ENCODE results near the gene VPS25. TPM values are rescaled to one million over a fixed set of nuclear protein-coding genes. Genes with fewer than 3 reads are reported as not detected.

The VPS25 gene
- total RNA-seq, 1 donor = 57.2 TPM

DNA sequence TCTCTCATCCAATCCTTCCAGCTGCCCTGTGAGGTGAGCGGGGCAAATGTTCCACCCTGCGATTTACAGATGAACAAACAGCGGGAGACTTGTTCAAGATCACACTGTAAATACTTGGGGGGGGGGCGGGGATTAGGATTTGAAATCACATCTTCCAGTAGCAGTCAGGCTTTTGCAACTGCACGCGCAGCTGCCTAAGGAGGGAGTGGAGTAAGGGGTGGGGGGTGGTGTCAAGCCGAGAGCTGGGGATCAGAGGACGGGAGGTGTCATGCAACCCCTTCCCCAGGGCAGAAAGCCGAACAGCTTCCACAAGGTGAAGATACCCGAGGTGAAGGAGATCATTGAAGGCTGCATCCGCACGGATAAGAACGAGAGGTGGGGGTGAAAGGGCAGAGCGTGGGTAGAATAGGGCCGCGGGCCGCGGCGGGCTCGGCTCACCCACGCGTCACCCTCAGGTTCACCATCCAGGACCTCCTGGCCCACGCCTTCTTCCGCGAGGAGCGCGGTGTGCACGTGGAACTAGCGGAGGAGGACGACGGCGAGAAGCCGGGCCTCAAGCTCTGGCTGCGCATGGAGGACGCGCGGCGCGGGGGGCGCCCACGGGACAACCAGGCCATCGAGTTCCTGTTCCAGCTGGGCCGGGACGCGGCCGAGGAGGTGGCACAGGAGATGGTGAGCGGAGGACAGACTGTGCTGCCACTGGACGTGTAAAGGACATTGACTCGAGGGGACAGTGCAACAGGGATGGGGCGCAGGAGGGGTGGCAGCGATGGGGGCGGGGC, 11.8 kb downstream of the VPS25 start:
- TF ChIP-seq, protein P1, sequence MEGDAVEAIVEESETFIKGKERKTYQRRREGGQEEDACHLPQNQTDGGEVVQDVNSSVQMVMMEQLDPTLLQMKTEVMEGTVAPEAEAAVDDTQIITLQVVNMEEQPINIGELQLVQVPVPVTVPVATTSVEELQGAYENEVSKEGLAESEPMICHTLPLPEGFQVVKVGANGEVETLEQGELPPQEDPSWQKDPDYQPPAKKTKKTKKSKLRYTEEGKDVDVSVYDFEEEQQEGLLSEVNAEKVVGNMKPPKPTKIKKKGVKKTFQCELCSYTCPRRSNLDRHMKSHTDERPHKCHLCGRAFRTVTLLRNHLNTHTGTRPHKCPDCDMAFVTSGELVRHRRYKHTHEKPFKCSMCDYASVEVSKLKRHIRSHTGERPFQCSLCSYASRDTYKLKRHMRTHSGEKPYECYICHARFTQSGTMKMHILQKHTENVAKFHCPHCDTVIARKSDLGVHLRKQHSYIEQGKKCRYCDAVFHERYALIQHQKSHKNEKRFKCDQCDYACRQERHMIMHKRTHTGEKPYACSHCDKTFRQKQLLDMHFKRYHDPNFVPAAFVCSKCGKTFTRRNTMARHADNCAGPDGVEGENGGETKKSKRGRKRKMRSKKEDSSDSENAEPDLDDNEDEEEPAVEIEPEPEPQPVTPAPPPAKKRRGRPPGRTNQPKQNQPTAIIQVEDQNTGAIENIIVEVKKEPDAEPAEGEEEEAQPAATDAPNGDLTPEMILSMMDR (IDR thresholded peaks at IDR 0.05; ENCODE audit: insufficient read depth, low read length) = no peak
- DNase-seq (ENCODE audit: low read depth) = no peak

GRCh38 chr17:42787266-42787665, 14.0 kb downstream of the VPS25 start:
- TF ChIP-seq, protein P1 (IDR thresholded peaks at IDR 0.05; ENCODE audit: insufficient read depth, low read length) = no peak
- H3K4me3 ChIP-seq (ENCODE audit: low read depth, low read length) = no peak overlapping the region
- no peak for DNase-seq (ENCODE audit: low read depth)

More for the DNA sequence above, 11.8 kb downstream of the VPS25 start:
- H3K4me3 ChIP-seq (ENCODE audit: low read depth, low read length) = no peak overlapping the region

- TF ChIP-seq, protein P1 (IDR thresholded peaks at IDR 0.05; ENCODE audit: insufficient read depth, low read length) = no peak
- no peak overlapping the region for H3K4me3 ChIP-seq (ENCODE audit: low read depth, low read length)
- DNase-seq (ENCODE audit: low read depth) = no peak
Measured at GRCh38 chr17:42791948-42792347, 18.7 kb downstream of the VPS25 start.

DNA sequence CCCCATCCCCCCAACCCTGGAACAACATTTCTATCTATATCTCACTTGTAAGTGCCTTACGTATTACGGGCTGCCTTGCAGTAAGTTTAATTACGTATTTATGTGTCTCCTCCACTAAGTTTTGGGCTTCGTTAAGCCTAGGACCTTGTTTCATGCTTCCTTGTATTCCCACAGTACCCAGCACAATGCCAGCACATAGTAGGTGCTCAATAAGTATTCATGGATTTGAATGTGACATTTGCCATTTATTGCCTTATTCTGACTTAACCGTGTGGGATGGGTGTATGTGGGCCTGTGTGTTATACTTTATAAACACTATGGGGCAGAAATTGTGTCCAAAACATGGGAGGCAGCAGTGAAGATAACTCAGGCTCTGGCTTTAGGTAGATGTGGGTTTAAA, 19.3 kb downstream of the VPS25 start:
- TF ChIP-seq, protein P1 (IDR thresholded peaks at IDR 0.05; ENCODE audit: insufficient read depth, low read length) = no peak
- H3K4me3 ChIP-seq (ENCODE audit: low read depth, low read length) = no peak overlapping the region
- no peak for DNase-seq (ENCODE audit: low read depth)

- no peak overlapping the region for H3K4me3 ChIP-seq (ENCODE audit: low read depth, low read length)
- DNase-seq (ENCODE audit: low read depth) = no peak
- TF ChIP-seq, protein P1 (IDR thresholded peaks at IDR 0.05; ENCODE audit: insufficient read depth, low read length) = no peak
Measured at GRCh38 chr17:42795061-42795460, 21.8 kb downstream of the VPS25 start.

GRCh38 chr17:42795465-42795864, 22.2 kb downstream of the VPS25 start:
- TF ChIP-seq, protein P1 (IDR thresholded peaks at IDR 0.05; ENCODE audit: insufficient read depth, low read length) = no peak
- no peak overlapping the region for H3K4me3 ChIP-seq (ENCODE audit: low read depth, low read length)
- DNase-seq (ENCODE audit: low read depth) = no peak
